ENCODE data around the gene BCL11A. TPM values are rescaled to one million over a fixed set of nuclear protein-coding genes. Genes with fewer than 3 reads are reported as not detected.

The BCL11A gene
- polyA plus RNA-seq, 1 donor = 28.2 TPM

GRCh38 chr2:60548311-60548710 is 5.1 kb downstream of the BCL11A start:
- H3K4me1 ChIP-seq (ENCODE audit: control insufficient read depth, insufficient read depth, low read length) = peaks cover 8% of the 10 kb centered on the region
- peak in 1 of 2 donors; percentile 62 for DNase-seq
- no peaks in the 10 kb centered on the region for H3K27me3 ChIP-seq (ENCODE audit: control insufficient read depth, insufficient read depth, low read length)
- peak overlapping the region; percentile 63 for H3K4me3 ChIP-seq (ENCODE audit: low read length)
- peak overlapping the region; percentile 77 for H3K27ac ChIP-seq (ENCODE audit: low read length)
- WGBS (ENCODE audit: insufficient coverage, low lambda C conversion rate) = 18% methylated on average over 2 of the region's 4 CpGs
- H3K36me3 ChIP-seq (ENCODE audit: control insufficient read depth, insufficient read depth, low read length) = peaks cover 25% of the 10 kb centered on the region
- H3K9me3 ChIP-seq (ENCODE audit: control insufficient read depth, low read depth, low read length) = peaks cover 2% of the 10 kb centered on the region

GRCh38 chr2:60547841-60548240 is 5.6 kb downstream of the BCL11A start:
- Histone ChIP-seq H3K36me3 (ENCODE audit: control insufficient read depth, insufficient read depth, low read length) (peaks cover 26% of the 10 kb centered on the region), H3K27ac (ENCODE audit: low read length) (peak overlapping the region; percentile 77), H3K4me3 (ENCODE audit: low read length) (no peak overlapping the region), H3K4me1 (ENCODE audit: control insufficient read depth, insufficient read depth, low read length) (peaks cover 8% of the 10 kb centered on the region), H3K27me3 (ENCODE audit: control insufficient read depth, insufficient read depth, low read length) (no peaks in the 10 kb centered on the region), H3K9me3 (ENCODE audit: control insufficient read depth, low read depth, low read length) (peaks cover 2% of the 10 kb centered on the region)
- DNase-seq = peak in 1 of 2 donors; percentile 51

DNA sequence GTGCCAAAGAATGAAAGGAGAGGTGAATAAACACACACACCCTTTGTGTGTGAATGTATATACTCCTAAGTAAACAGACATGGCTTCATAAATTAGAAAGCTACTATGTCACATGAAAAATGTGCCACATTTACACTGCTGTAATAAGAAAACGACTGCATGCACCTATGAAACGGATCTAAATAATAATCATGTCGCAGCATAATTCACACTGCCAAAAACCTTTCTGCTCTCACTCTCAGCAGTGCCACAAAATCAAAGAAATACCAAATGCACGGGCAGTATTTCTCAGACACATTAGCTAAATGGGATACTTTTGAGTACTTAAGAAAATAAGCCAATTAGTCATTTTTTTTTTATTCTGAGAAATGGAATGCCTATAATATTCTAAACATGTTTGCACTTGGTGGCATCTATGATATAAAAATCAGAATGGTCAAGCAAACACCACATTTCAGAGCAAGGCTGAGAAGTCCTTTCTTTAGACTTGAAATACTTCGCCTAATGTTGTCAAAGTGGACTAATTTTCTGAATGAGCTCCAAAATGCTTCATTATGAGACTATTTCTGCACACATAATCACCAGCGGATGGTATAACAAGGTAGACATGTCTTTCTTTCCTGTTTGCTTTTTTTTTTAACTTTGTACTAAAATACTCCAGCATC is 6.6 kb downstream of the BCL11A start:
- WGBS (ENCODE audit: insufficient coverage, low lambda C conversion rate) = 70% methylated on average over 2 of the region's 6 CpGs
- Histone ChIP-seq H3K27me3 (ENCODE audit: control insufficient read depth, insufficient read depth, low read length) (no peaks in the 10 kb centered on the region), H3K4me1 (ENCODE audit: control insufficient read depth, insufficient read depth, low read length) (peaks cover 8% of the 10 kb centered on the region), H3K9me3 (ENCODE audit: control insufficient read depth, low read depth, low read length) (peaks cover 2% of the 10 kb centered on the region), H3K36me3 (ENCODE audit: control insufficient read depth, insufficient read depth, low read length) (peaks cover 26% of the 10 kb centered on the region), H3K4me3 (ENCODE audit: low read length) (no peak overlapping the region), H3K27ac (ENCODE audit: low read length) (no peak overlapping the region)
- DNase-seq = peak in 1 of 2 donors; percentile 62

- 40% methylated on average over 1 of the region's 9 CpGs for WGBS (ENCODE audit: insufficient coverage, low lambda C conversion rate)
- Histone ChIP-seq H3K9me3 (ENCODE audit: control insufficient read depth, low read depth, low read length) (peaks cover 2% of the 10 kb centered on the region), H3K4me3 (ENCODE audit: low read length) (no peak overlapping the region), H3K27me3 (ENCODE audit: control insufficient read depth, insufficient read depth, low read length) (no peaks in the 10 kb centered on the region), H3K4me1 (ENCODE audit: control insufficient read depth, insufficient read depth, low read length) (peaks cover 8% of the 10 kb centered on the region), H3K36me3 (ENCODE audit: control insufficient read depth, insufficient read depth, low read length) (peaks cover 26% of the 10 kb centered on the region), H3K27ac (ENCODE audit: low read length) (no peak overlapping the region)
- DNase-seq = no peak
These were observed 8.4 kb downstream of the BCL11A start for GRCh38 chr2:60544954-60545560.

GRCh38 chr2:60544062-60544461 is 9.4 kb downstream of the BCL11A start:
- DNase-seq = no peak
- H3K36me3 ChIP-seq (ENCODE audit: control insufficient read depth, insufficient read depth, low read length) = peaks cover 26% of the 10 kb centered on the region
- H3K9me3 ChIP-seq (ENCODE audit: control insufficient read depth, low read depth, low read length) = no peaks in the 10 kb centered on the region
- no peak overlapping the region for H3K4me3 ChIP-seq (ENCODE audit: low read length)
- H3K4me1 ChIP-seq (ENCODE audit: control insufficient read depth, insufficient read depth, low read length) = peaks cover 15% of the 10 kb centered on the region
- WGBS (ENCODE audit: insufficient coverage, low lambda C conversion rate) = 86% methylated on average over 3 of the region's 7 CpGs
- H3K27ac ChIP-seq (ENCODE audit: low read length) = no peak overlapping the region
- no peaks in the 10 kb centered on the region for H3K27me3 ChIP-seq (ENCODE audit: control insufficient read depth, insufficient read depth, low read length)

GRCh38 chr2:60541056-60541651 is 12.3 kb downstream of the BCL11A start:
- Histone ChIP-seq H3K4me1 (ENCODE audit: control insufficient read depth, insufficient read depth, low read length) (peaks cover 33% of the 10 kb centered on the region), H3K9me3 (ENCODE audit: control insufficient read depth, low read depth, low read length) (no peaks in the 10 kb centered on the region), H3K36me3 (ENCODE audit: control insufficient read depth, insufficient read depth, low read length) (peaks cover 26% of the 10 kb centered on the region), H3K27me3 (ENCODE audit: control insufficient read depth, insufficient read depth, low read length) (no peaks in the 10 kb centered on the region), H3K4me3 (ENCODE audit: low read length) (no peak overlapping the region), H3K27ac (ENCODE audit: low read length) (no peak overlapping the region)
- WGBS (ENCODE audit: insufficient coverage, low lambda C conversion rate) = 100% methylated on average over 1 of the region's 3 CpGs
- DNase-seq = no peak

GRCh38 chr2:60540074-60540473 is 13.4 kb downstream of the BCL11A start:
- Histone ChIP-seq H3K27me3 (ENCODE audit: control insufficient read depth, insufficient read depth, low read length) (no peaks in the 10 kb centered on the region), H3K9me3 (ENCODE audit: control insufficient read depth, low read depth, low read length) (no peaks in the 10 kb centered on the region), H3K4me1 (ENCODE audit: control insufficient read depth, insufficient read depth, low read length) (peaks cover 39% of the 10 kb centered on the region), H3K27ac (ENCODE audit: low read length) (no peak overlapping the region), H3K36me3 (ENCODE audit: control insufficient read depth, insufficient read depth, low read length) (peaks cover 15% of the 10 kb centered on the region), H3K4me3 (ENCODE audit: low read length) (no peak overlapping the region)
- peak in 1 of 2 donors; percentile 21 for DNase-seq
- WGBS (ENCODE audit: insufficient coverage, low lambda C conversion rate) = no CpG with 5 or more reads among the region's 2 CpGs

- peaks cover 6% of the 10 kb centered on the region for H3K36me3 ChIP-seq (ENCODE audit: control insufficient read depth, insufficient read depth, low read length)
These were observed 14.3 kb downstream of the BCL11A start for GRCh38 chr2:60539140-60539539.

GRCh38 chr2:60538101-60538500 is 15.4 kb downstream of the BCL11A start:
- peak in 1 of 2 donors; percentile 64 for DNase-seq
- whole genome bisulfite sequencing (ENCODE audit: insufficient coverage, low lambda C conversion rate) = 50% methylated on average over 1 of the region's 9 CpGs
- no peaks in the 10 kb centered on the region for H3K9me3 ChIP-seq (ENCODE audit: control insufficient read depth, low read depth, low read length)
- peaks cover 56% of the 10 kb centered on the region for H3K4me1 ChIP-seq (ENCODE audit: control insufficient read depth, insufficient read depth, low read length)
- no peaks in the 10 kb centered on the region for H3K36me3 ChIP-seq (ENCODE audit: control insufficient read depth, insufficient read depth, low read length)
- H3K27me3 ChIP-seq (ENCODE audit: control insufficient read depth, insufficient read depth, low read length) = no peaks in the 10 kb centered on the region
- no peak overlapping the region for H3K4me3 ChIP-seq (ENCODE audit: low read length)
- H3K27ac ChIP-seq (ENCODE audit: low read length) = peak overlapping the region; percentile 27

More at GRCh38 chr2:60539140-60539539, 14.3 kb downstream of the BCL11A start:
- no peak overlapping the region for H3K27ac ChIP-seq (ENCODE audit: low read length)
- H3K4me1 ChIP-seq (ENCODE audit: control insufficient read depth, insufficient read depth, low read length) = peaks cover 45% of the 10 kb centered on the region
- no peak overlapping the region for H3K4me3 ChIP-seq (ENCODE audit: low read length)
- WGBS (ENCODE audit: insufficient coverage, low lambda C conversion rate) = no CpG with 5 or more reads among the region's 5 CpGs
- H3K9me3 ChIP-seq (ENCODE audit: control insufficient read depth, low read depth, low read length) = no peaks in the 10 kb centered on the region
- peak in 1 of 2 donors; percentile 23 for DNase-seq
- H3K27me3 ChIP-seq (ENCODE audit: control insufficient read depth, insufficient read depth, low read length) = no peaks in the 10 kb centered on the region

DNA sequence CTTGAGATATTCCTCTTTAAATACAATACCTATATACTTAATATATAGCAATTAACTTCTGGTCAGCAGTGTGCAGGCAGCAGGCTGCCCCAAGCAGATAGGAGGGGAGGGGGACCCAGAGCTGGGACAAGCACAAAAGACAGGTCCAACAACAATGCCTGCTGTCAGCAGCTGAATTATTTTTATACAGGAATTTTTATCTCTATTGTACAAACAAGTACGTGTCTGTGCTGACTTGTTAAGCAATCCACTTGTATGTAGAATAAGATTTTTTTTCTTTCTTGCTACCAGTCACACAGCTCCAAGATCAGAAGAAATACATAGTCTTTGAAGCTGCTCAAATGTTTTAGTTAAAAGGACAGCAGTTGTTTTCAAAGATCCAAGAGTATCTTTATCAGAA is 16.7 kb downstream of the BCL11A start:
- H3K4me1 ChIP-seq (ENCODE audit: control insufficient read depth, insufficient read depth, low read length) = peaks cover 67% of the 10 kb centered on the region
- no peaks in the 10 kb centered on the region for H3K27me3 ChIP-seq (ENCODE audit: control insufficient read depth, insufficient read depth, low read length)
- peak overlapping the region; percentile 32 for H3K27ac ChIP-seq (ENCODE audit: low read length)
- WGBS (ENCODE audit: insufficient coverage, low lambda C conversion rate) = no CpG with 5 or more reads among the region's 1 CpG
- no peaks in the 10 kb centered on the region for H3K36me3 ChIP-seq (ENCODE audit: control insufficient read depth, insufficient read depth, low read length)
- no peaks in the 10 kb centered on the region for H3K9me3 ChIP-seq (ENCODE audit: control insufficient read depth, low read depth, low read length)
- DNase-seq = peak in 1 of 2 donors; percentile 40
- no peak overlapping the region for H3K4me3 ChIP-seq (ENCODE audit: low read length)
